NCI-H146 treated with DMSO at 0.1 percent for 48 hours (cell line): ENCODE results near the gene GANAB.
"Not testable (repeated sequence)": the region's sequence is repeated elsewhere in the genome, so short reads cannot be mapped to it uniquely, and the experiment has no call there.

Source experiments
- DNase-seq: peaks from one replicate; lab custom pipeline; 2025; ENCODE audit not compliant: unreplicated experiment; lab: John Stamatoyannopoulos, UW

The GANAB gene

DNA sequence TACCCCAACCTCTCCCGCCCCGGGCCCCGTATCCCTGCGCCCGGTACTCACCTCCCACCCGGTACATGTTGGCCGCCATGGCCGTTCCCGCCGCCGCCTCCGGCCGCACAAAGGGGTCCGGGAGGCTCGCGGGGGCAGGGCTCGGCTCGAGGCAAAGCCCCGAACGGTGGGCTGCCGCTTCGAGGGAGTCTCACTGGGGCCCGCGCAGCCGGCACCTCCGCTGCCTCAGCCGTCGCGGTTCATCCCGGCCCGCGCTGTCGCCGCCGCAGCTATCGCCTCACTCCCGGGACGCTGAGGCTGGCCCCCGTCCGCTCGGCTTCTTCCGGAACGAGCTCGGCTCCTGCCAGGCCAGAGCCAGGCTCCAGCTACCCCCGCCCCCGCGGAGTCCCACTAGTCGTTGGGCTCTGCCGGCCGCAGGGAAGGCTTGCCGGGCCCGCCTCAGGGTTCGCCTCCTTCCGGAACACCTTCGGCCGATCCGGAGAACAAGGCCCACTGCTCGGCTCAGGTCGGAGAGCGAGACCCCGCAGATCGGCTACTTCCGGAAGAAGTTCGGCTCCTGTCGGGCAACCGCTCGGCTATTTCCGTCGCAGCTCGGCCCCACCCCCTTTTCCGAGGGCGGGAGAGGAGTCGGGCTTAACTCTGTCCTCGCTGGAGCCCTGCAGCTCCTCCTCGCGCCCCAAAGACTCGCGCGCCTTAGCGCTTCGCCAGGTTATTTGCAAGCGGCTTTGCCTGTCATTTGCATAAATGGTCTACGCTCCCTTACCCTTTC lies 44.9 kb downstream of the GANAB start, which contains the start of gene MTA2:
Gene MTA2 (minus strand): TSS at position 494 of the 769 bp plus-strand sequence. CDS start 415 bp downstream, at position 79.
- DNase-seq: peak; percentile 95

DNA sequence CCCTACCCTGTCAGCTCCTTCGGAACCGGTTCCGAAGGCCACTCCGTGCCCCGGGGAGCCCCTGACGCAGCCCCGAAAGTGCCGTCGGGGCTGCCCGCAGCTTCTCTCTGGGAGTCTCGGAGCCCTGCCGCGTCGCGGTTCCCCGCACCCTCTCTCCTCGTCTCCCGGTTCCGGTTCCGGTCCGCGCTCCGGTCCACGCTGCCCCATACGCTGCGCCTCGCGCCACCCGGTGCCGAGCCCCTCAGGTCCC lies 45.4 kb downstream of the GANAB start:
- peak; percentile 7 for DNase-seq

DNA sequence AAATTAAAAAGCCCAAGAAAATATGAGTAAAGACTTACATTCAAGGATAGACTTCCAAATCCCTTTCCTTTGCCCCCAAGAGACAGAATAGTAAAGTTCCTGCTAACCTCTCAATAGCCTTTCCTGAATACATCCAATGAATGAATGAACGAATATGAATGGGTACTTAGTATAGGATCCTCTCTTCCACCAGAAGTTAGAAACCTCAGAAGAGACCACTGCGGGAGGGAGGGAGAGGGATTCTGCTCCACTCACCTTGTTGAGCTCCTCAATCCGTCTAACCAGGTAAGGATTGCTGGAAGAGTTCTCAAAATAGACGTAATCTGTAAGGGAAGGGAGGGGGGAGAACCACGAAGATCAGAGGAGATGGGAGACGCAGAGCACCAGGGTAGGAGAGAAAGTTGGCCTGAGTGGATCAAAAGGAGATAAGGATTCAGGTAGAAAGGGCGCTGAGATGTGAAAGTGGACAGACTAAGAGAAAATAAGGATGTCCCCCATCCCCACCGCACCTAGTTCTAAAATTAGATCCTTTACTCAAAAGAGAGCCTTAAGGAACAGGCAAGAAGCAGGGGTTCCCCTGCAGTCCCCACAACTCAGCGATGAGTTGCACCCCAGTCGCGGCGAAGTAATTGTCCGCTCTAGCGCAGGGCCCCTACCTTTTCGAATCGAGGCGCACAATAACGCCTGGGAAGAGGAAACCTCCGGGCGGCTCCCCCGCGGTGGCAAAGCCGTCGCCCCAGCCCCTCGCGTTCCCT lies 45.9 kb downstream of the GANAB start:
- DNase-seq: no peak

DNA sequence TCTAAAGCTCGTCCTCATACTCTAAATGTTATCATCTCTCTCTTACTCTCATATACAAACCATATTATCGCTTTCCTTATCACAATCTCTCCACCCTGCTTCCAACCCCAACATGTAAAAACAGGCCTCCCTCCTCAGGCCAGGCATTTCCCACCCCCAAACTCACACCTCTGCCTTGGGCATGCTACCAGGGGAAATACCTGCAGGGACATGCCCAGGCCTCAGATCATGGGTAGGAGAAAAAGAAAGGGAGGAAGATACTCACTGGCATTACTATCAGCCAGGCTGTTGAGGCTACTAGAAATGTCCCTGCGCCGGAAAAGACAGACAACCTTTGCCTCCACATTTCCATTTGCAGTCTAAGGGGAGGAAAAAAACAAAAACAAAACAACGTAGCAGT lies 46.5 kb downstream of the GANAB start:
- no peak for DNase-seq

DNA sequence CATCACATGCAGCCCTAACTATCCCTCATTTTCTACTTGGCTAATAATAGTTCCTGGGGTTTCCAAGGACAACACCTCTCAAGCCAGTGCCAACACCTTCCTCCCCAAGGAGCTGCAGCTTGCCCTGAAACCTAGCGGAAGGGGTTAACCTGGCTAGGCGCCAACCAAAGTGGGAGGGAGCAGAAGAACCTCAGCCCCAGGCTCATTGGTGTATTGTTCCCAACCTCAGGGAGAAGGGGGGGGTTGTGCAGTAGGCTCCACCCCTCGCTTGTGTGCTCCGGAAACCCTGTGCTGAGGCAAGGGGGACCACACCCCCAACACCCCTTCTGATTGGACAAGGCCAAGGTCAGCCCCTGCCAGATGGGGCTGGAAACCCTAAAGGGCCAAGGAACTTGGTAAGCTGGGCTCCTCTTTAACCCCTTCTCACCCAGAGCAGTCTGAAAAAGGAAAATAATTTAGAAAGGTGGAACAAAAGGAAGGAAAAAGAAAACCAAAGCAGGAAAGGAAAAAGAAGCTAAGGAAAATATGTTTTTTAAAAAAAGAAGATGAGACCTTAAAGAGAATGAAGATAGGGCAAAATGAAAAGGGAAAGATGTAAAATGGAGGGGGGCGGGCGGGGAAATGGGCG lies 47.2 kb downstream of the GANAB start:
- no peak for DNase-seq

DNA sequence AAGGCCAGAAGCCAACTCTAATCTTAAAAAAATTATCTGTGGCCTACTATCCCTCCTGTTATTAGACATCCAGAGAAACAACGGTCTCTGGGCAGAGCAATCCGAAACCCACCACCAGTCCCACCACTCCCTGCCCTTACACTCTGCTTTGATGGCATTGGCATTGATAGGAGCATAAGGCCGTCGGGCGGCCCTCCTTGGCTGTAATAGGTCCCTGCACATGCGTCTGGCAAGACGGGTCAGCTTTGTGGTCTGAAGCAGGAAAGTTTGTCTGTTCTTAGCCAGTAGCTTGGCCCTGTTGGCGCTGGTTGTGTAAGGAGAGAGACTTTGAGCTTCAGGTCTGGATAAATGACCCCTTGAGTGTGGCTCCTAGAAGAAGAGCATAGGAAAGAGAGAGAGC lies 51.3 kb downstream of the GANAB start:
- DNase-seq: no peak

DNA sequence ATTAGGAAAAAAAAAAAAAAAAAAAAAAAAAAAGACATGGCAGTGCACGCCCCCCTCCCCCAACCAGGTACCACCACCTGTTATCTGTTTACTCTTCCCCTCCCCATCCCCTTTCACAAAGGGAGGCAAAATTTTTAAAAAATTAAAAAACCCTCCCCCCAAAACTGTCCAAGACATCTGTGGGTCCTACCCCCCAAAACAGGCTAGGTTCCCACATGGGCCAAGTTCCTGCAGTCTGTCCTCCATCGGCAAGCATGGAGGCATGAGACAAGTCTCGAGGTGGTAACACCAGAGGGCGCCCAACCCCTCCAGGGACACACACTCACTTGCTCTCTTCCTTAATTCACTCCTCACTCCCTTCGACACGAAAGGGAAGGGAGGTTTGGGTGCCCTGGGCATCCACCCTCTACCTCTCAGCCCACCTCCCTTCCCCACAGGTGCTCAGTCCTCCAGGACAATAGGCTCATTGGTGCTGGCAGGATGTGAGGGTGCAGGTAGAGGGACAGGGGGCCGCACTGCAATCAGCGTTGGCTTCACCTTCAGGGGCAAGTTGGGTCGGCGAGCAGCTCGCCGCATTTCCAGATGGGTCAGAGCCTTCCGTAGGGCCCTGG lies 52.9 kb downstream of the GANAB start:
- DNase-seq: no peak

DNA sequence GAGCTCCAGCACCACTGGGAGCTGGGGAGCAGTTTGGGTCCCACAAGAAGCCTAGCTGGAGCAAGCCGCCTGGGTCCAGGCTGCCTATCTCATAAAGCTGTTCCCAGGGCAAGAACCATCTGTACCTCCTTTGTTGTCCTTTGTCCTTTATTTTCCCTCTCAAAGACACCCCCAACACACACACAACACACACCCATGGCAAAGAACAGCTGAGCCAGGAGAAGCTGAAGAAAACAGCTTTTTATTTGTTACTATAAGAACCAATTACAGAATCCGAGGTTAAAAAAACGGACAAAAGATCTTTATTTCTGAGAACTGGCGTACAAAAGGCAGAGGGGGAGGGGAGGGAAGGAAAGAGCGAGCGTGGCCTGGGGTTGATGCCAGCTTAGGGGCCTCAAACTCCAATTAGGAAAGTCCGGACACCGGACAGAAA lies 53.4 kb downstream of the GANAB start:
- DNase-seq: no peak

DNA sequence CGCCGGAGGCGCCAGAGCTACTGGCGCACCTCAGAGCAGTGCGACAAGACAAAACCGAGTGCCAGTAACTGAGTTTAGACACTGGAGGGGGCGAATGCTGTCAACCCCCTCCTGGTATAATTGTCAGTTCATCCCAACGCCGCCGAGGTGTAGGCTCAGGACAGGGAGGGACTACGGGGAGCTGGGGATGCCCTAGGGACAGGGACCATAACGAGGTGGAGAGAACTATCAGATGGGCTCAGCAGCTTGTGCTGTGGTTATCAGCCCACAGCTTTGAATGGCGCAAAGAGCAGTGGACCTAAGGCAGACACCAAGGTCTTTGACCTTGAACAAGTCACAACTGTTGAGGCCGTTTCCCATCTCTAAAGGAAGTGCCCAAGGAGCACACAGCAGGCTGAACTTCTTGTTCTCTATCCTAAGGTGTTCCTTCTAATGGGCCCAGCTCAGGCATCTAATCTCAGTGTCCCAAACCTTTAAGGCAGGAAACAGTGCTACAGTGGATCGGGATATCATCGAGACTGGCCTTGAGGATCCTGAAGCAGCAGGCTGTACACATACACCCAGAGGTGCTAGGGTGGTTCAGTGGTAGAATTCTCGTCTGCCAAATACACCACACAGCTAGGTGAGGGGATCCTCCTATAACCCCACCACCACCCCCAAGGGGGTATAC lies 54.1 kb downstream of the GANAB start:
- no peak for DNase-seq

DNA sequence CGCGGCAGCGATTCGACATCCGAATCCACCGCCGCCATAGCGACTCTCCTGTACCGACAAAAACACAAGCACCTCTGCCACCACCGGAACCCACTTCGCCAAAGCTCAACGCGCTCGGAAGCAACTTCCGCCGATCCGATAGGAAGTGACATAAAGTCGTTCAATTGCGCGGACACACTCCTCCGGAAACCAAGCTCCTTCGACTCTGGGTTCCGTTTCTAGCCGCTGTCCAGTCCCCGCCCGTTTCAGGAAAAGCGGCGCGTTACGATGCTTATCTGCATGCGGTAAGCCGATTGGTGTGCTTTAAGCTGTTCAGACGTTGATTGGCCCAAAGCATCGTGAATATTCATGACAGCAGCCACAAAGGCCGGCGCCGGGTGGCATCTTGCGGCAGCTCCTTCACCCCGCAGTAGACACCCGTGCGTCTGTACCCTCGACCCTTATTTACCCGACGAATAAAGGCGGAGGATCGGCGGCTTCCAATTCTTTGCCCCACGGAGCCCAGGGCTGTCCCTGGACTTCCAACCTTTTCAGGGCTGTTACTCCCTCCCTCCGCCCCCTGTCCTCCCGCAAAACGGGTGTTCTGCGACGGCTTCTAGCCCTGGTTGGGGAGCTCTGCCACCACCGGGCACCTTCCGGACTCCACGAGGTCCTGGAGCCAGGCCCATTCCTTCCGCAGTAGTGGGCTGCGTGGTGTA lies 54.8 kb downstream of the GANAB start, which contains the start of gene TUT1:
Gene TUT1 (minus strand): TSS at position 76 of the 698 bp plus-strand sequence. CDS start 38 bp downstream, at position 38.
- DNase-seq: peak; percentile 98

DNA sequence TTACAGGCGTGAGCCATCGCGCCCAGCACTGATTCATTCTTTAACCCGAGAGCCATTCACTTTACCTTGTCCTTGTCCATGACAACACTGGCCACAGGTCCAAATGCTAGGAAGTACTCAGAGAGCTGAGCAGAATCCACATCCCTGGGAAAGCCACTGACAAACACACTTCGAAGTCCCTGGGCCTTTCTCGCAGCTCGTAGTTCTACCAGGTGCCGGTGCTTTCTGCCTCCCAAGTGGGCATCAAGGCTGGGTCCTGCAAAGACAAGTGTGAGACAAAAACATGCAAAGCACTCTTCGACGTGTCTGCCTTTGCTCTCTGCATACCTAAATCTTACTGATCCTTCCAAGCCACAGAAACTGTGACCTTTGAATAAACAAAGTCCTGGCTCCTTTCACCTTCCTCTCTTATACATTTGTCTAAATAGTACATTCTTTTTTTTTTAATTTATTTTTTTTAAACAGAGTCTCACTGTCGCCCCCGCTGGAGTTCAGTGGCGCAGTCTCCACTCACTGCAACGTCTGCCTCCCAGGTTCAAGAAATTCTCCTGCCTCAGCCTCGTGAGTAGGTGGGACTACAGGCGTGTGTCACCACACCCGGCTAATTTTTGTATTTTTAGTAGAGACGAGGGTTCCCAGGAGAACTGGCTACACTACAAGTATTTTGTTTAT lies 57.3 kb downstream of the GANAB start:
- DNase-seq: no peak

DNA sequence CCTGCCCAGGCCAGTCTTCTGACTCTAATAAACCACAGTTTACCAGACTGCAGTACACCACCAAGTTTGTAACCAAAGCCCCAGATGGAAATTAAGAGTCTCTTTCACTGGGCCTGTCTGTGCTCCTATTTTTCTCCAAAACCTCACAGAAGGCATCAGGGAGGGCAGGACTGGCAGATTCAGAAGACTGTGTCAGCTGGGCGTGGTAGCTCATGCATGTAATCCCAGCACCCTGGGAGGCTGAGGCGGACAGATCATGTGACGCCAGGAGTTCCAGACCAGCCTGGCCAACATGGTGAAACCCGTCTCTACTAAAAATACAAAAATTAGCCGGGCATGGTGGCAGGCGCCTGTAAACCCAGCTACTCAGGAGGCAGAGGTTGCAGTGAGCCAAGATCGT lies 61.1 kb downstream of the GANAB start:
- DNase-seq: not testable (repeated sequence)

DNA sequence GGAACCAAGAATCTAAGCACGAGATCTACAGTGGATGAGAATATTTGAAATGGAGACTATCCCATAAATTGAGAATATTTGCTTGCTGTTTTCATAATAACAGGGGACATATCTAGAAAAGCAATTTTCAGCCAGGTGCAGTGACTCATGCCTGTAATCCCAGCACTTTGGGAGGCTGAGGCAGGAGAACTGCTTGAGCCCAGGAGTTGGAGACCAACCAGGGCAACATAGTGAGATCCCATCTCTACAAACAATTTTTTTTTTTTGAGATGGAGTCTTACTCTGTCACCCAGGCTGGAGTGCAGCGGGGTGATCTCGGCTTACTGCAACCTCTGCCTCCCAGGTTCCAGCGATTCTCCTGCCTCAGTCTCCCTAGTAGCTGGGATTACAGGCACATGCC lies 64.7 kb downstream of the GANAB start:
- DNase-seq: not testable (repeated sequence)

DNA sequence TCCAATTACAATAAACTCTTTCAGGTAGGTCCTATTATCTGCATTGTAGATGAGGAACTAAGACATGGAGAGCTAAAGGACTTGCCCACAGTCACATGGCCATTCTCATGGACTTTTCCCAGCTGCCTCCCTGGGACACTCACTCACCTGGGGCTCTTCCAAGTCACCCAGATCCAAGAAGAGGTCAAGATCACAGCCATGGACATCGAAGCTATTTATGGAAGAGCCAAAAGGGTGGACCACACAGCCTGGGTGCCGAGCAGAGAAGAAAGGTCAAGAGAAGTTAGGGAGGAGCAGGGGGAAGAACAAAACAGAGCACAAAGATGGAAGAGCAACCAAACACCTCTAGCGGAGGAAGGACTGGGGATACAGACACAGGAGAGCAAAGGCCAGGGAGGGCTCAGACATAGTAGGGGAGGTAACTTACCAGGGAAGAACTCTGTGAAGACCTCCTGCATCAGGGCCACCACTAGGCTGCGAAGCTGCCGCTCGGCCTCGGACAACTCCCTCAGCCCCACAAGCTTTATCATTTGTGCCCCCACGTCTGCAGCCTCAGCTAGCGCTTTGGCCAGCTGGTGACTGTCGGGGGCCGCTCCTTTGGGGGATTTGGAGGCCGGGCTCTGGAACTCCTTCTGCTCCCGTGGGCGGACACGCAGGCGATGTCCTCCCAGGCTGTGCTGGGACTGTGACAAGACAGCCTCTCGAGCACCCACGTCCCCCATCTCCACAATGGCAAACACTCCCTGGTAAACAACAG lies 65.3 kb downstream of the GANAB start:
- DNase-seq: no peak

DNA sequence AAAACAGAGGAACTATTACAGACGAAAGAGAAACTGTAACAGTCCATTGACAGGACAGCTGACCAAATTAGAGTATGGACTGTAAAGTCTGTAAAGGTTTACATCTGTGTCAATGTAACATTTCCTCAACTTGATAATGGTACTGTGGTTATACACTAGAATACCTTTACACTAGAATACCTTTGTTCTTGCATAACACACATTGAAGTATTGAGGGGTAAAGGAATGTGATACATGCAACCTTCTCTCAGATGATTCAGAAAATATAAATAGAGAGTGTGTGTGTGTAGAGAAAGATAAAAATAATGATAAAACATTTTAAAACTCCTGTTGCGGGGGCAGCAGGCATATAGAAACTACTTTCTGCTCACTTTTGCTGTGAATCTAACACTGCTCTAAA lies 67.2 kb downstream of the GANAB start:
- DNase-seq: no peak

DNA sequence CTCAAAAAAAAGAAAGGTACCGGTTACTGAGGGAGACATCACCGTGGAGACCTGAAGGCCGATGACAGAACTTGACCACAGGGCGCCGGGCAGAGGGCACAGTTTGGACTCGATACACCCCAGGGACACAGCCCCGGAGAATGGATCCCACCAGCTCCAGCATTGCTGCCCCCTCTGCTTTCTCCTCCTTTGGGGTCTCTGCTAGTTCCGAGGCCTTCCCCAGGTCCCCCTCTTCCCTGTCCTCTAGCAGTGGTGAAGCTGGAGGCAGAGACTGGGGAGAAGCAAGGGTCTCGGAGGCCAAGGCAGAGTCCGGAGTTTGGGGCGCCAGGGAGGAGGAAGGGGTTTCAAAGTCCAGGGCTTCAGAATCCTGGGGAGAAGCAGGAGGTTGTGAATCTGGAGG lies 67.9 kb downstream of the GANAB start:
- DNase-seq: no peak

DNA sequence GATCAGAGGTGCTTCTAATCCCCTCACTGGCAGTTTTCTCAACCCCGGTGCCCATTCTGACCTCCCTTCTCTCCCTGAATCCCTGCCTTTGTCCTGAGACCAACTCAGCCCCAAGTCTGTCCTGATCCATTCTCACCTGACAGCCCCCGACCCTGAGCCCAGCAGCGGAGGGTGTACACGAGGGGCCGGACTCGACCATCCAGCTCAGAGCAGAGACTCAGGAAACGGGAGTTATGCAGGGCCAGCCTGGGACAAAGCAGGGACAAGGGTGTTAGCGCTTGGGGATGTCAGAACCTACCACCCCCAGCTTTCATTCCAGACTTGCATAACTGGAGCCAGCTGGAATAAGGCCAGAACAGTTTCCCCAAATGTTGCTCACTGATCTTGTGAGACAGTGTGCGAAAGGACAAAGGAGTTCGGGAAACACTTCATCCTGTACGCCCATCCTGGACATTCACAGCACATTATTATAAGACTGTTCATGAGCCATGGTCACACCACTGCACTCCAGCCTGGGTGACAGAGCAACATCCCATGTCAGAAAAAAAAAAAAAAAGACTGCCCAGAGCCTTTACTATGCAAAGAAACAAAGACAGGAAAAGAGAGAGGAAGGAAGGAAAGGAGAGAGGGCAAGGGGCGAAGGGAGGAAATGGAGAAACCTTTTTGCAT lies 69.2 kb downstream of the GANAB start:
- no peak for DNase-seq

DNA sequence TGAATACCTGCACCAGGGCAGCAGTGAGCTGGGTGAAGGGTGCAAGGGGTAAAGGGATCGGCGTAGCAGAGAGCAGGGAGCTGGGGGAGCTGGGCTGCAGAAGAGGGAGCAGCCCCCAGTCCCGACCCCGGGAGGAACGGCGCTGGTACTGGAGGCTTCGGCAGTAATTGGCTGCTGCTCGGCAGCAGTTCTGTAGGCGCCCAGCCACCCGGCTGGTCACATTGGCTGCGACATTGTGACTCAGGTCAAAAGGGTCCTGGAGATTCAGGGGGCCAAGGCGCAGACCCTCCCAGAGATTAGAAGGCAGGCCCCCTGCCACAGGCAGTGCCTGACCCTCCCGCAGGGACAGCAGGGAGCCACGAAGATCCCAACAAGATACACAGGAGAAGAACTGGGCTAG lies 70.6 kb downstream of the GANAB start:
- no peak for DNase-seq

DNA sequence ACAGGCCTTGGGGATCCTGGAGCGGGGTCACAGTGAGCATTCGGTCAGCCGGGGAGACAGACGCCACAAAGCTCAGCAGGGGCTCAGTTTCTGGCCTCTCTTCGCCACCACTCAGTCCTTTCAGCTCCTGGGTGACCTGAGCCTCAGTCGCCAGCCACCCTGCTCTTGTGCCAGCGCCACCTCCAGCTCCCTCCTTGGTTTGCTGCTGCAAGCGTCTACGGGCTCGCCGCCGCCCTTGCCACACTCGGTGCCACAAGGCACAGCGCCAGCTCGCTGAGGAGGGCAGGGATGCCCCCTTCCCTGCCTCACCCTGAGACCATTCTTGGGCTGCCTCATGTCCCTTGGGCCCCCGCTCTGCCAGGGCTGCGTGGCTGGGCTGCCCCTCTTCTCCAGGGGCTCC lies 71.3 kb downstream of the GANAB start:
- no peak for DNase-seq
